Neural progenitor cell (in vitro differentiated cells): ENCODE measurements around the gene GALNT17.

ENCODE experiments used
- CTCF ChIP-seq: fragments of 200-600 bp; sonication (generic); IDR thresholded peaks from 2 replicates; pipeline ENCODE4 v1.5.1; 2017; ENCODE audit warnings: antibody characterized with exemption, mild to moderate bottlenecking
- EZH2 ChIP-seq: fragments of 200-600 bp; sonication (generic); IDR thresholded peaks from 2 replicates; pipeline ENCODE4 v1.6.1; 2017; ENCODE audit warnings: antibody characterized with exemption, mild to moderate bottlenecking, moderate library complexity

DNA sequence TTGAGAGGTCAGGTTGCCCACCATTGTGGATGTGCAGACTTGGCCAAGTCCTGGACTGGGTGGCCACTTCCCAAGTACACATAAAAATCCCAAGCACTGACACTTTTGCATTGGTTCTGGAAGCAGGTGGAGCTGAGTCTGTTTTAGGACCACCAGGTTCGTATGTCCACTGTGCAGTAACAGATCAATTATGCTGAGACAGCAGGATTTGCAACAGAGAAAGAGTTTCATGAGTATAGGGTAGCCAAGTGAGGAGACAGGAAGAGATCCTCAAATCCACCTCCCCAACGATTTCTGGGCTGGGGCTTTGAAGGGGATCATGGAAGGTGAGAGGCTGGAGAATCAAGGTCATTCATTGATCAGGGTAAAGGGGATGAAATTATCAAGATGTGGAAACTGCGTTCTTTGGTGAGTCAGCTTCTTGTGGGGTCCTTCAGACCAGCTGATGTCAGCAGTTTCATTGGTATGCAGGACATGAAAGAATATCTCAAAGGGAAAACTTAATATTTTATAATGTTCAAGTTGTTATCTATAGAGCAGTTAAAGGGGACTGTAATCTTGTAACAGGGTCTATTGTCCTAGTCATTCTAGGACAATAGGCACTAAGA is 277.7 kb downstream of the GALNT17 start:
- TF ChIP-seq CTCF (no peak), EZH2 (no peak)
